NCI-H1694 (cell line): ENCODE results near the gene CIB2.
"Not testable (repeated sequence)": the region's sequence is repeated elsewhere in the genome, so short reads cannot be mapped to it uniquely, and the experiment has no call there.

ENCODE experiments used
- DNase-seq: peaks from one replicate; lab custom pipeline; 2025; lab: John Stamatoyannopoulos, UW

Gene CIB2

GRCh38 chr15:78131295-78132061 lies at the start of gene CIB2:
TSS of gene CIB2 (minus strand) at chr15:78131445. CDS start at chr15:78131215, 230 bp downstream.
- peak; percentile 19 for DNase-seq

GRCh38 chr15:78179906-78180305 lies 48.7 kb upstream of the CIB2 start:
- DNase-seq = no peak

- DNase-seq = no peak
Observed at GRCh38 chr15:78179286-78179840, 48.1 kb upstream of the CIB2 start.

DNA sequence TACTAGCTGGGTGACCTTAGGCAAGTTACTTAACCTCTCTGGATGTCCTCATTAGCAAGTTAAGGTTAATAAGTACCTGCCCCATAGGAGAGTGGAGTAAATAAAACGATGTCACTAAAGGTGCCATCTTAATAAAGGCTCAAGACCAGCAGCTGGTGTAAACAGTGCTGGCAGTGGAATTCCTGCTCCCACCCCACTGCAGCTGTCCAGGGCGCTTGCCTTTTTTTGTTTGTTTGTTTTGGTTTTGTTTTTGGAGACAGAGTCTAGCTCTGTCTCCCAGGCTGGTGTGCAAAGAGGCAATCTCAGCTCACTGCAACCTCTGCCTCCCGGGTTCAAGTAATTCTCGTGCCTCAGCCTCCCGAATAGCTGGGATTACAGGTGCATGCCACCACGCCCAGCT lies 46.8 kb upstream of the CIB2 start:
- DNase-seq = no peak

DNA sequence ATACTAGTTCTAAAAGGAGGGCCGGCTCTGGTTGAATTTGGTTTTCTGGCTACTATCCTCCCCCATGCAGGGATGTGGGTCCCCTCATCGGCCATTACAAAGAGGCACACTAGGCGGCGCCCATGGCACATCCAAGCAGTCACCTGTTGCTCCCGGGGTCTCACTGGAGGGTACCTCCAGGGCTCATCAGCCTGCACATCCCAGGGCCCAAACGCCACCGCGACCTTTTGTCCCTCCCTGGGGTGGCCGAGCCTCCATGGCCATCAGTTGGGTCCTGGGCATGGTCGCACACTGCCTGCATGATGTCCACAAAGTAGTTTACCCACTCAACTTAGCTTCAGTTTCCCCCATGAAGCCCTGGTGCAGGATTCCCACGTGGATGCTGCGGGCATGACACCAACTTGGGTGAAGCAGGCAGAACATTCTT lies 46.2 kb upstream of the CIB2 start:
- peak; percentile 20 for DNase-seq

- DNase-seq = no peak
Observed at GRCh38 chr15:78175330-78175729, 44.1 kb upstream of the CIB2 start.

- DNase-seq = no peak
Observed at GRCh38 chr15:78174401-78174800, 43.2 kb upstream of the CIB2 start.

DNA sequence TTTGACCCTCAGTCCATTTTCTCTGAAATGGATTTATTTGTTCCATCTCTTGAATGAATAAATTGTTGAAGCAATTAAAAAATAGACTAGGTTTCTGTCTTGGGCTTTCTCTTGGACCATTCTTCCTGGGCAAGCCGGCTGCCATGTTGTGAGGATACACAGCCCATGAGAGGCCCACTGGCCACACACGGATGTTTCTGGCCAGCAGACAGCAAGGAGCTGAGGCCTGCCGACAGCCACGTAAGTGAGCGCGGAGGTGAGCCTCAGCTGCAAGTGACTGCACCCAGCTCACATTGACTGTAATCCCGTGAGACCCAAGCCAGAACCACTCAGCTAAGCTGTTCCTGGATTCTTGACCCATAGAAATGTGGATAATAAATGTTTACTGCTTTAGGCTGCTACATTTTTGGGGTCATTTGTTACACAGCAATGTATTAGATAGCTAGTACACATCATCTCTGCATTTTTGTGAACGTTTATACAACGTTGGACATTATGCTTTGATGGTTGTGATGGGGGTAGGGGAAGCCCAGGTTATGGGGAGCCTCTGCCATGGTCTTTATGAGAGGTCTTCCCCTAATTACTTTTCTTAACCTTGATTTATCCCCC lies 40.7 kb upstream of the CIB2 start:
- DNase-seq = no peak

GRCh38 chr15:78170848-78171773 lies 39.9 kb upstream of the CIB2 start:
- DNase-seq = no peak

DNA sequence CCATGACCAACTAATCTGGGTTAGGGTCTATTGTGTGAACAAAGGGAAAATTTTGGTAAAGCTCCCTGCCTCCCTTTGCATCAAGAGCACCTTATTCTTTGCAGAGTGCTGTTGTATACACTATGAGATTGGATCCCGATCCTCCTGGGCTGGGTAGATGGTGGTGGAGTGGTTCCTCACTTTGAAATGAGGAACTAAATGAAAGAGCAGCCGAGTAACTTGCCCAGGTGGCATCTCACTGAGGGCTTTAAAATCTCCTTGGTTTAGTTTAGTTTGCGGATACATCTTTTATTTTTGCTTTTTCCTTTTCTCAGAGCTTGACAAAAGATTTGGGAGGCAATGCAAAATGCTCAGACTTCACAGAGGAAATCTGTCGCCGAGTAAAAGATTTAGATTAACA lies 37.4 kb upstream of the CIB2 start:
- no peak for DNase-seq

DNA sequence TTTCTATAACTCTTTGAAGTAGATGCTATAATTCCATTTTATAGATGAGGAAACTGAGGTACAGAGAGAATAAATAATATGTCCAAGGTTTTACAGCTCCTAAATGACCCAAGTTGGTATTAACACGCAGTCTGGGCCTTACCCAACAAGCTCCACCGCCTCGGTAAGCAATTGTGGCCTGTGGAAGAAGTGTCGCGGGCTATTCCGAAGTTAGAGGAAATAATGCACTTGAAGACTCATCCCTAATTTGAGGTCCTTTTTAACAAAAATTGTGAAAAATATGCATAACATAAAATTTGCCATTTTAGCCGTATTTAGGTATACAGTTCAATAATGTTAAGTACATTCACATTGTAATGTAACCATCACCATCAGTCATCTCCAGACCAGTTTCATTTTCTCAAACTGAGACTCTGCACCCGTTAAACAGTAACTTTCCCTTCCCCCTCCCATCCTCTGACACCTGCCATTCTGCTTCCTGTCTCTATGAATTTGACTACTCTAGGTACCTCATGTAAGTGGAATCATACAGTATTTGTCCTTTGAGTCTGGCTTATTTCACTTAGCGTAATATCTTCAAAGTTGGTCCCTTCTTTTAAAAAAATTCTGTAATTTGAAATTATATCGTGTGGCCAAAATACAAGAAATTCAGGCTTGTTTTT lies 36.1 kb upstream of the CIB2 start:
- DNase-seq = no peak

DNA sequence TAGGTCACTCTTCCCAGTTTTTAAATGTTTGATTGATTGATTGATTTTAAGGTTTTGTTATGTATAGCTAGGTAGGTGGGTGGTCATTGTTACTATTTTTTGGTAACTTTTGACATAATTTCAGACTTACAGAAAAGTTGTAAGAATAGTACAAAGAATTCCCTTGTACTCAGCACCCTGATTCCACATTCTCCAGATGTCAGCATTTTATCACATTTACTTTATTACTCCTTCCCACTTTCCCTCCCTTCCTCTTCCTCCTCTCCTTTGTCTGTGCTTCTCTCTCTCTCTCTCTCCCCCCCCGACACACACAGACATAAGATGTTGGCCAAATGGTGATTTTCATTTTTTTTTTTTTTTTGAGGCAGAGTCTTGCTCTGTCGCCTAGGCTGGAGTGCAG lies 32.8 kb upstream of the CIB2 start:
- DNase-seq = no peak

- no peak for DNase-seq
Observed at GRCh38 chr15:78162038-78162437, 30.8 kb upstream of the CIB2 start.

- DNase-seq = no peak
Observed at GRCh38 chr15:78159395-78159794, 28.1 kb upstream of the CIB2 start.

DNA sequence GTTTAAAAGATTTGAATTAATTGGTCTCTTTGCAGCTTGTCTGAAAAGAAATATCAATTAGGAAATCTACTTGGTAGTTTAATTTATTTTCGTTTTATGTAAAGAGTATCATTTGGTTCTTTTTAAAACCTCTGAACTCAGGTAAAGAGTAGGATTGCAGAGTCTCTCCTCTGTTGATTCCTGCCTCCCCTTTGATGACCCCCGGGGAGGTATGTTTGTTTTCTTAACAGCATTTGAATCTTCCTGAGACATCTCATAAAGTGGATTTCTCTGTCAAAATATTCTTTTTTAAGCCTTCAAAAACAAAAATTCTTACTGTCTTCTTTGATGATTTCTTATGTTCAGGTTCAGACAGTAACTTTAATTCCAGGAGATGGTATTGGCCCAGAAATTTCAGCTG lies 26.0 kb upstream of the CIB2 start:
- DNase-seq = no peak

DNA sequence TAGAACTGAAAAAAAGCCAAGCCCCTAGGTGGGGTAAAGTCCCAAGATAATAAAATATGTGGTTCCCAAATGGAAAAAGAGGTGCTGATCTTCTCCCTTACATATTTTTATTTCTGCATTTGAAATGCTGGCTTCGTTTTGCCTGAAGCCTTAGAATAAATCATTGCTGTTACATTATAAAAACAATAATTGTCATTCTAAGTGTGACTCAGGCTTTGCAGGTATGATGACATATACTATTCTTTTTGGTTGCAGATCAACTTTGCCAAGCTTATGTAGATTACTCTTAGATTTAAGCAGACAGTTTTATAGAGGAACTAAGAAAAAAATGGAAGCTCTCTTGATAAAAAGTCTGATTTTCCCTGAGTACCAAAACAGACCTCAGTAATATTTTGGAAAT lies 25.4 kb upstream of the CIB2 start:
- no peak for DNase-seq

DNA sequence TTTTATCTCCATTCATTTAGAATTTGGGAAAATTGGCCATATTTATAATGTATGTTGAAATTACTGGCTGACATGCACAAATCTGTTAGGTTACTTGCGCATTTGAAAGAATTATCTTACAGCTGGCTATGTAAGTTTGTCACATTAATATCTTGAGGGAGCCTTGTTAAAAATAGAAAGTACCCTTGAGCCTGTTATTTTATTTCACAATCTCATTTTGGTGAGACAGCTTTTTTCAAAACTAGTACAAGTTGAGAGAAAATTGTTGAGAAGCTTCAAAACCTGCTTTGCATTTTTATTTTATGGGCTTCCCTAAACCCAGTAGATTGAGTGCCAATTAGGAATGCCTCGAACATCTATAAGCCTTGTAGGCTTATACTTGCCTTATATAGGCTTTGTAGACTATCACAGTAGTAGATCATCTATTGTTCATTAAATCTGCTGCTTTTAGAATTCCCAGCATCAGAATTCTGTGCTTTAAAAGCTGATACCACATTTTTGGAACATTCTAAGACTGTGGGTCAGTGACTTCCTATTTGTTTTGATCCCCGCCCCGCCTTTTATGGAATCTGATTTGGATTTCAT lies 24.2 kb upstream of the CIB2 start:
- DNase-seq = no peak

DNA sequence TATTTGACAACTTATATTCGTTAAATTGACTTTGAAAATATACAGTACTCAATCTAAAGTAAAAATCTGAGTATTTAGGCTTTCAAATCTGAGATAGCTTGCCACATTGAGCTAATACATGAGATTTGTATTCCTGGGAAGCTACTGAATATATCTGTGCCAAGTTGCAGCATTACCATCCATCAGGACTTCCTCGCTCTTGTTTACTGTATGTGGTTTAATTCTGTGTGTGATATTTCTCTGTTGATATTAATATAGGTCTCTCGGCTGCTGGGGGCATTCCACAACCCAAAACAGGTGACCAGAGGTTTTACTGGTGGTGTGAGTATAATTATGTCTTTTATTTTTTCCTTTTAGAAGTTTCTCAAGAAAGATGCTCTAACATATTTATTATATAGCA lies 23.7 kb upstream of the CIB2 start:
- no peak for DNase-seq

- DNase-seq = not testable (repeated sequence)
Observed at GRCh38 chr15:78151075-78151474, 19.8 kb upstream of the CIB2 start.

GRCh38 chr15:78149805-78150751 lies 18.8 kb upstream of the CIB2 start:
- no peak for DNase-seq
